Motor neuron (in vitro differentiated cells): Measurements from ENCODE around the gene IFI6. TPM values are rescaled to one million over a fixed set of nuclear protein-coding genes. Genes with fewer than 3 reads are reported as not detected.
"Not testable (repeated sequence)": the region's sequence is repeated elsewhere in the genome, so short reads cannot be mapped to it uniquely, and the experiment has no call there.

Experiments
- ATAC-seq, 8 experiments: fragments of 200-7000 bp; cut with Tn5 transposase; replicated peaks in 6 of 8; 2 replicates each; pipeline ENCODE4 v1.8.0; 2021; ENCODE audit warnings: mild to moderate bottlenecking in 8 of 8, moderate library complexity in 8 of 8
- H3K27ac ChIP-seq, 2 donors: fragments of 250-450 bp; sonication (Bioruptor Pico); 2 replicates each; pipeline ENCODE4 v1.9.0; 2021; ENCODE audit warnings: antibody characterized with exemption in 2 of 2, mild to moderate bottlenecking in 2 of 2, moderate library complexity in 1 of 2
- H3K4me1 ChIP-seq, 2 donors: fragments of 250-450 bp; sonication (Bioruptor Pico); replicated peaks in 1 of 2; 2 replicates each; pipeline ENCODE4 v1.6.1; 2021; ENCODE audit warnings: antibody characterized with exemption in 2 of 2, mild to moderate bottlenecking in 2 of 2, moderate library complexity in 1 of 2
- H3K4me3 ChIP-seq, 5 donors: fragments of 250-450 bp; sonication (Bioruptor Pico); 2 replicates each; pipeline ENCODE4 v1.9.0; 2021; ENCODE audit warnings: antibody characterized with exemption in 5 of 5, mild to moderate bottlenecking in 5 of 5, moderate library complexity in 4 of 5
- WGBS, 10 experiments: fragments of 450-650 bp; shearing (Covaris generic); methylation state at CpG; one replicate each; pipeline ENCODE4 v1.0.0; 2022; 5-methylcytosine and 5-hydroxymethylcytosine counted together
- in situ Hi-C, 9 experiments: fragments of 400-800 bp; cut with MboI; loops; one replicate each; pipeline ENCODE4 v1.15.0; 2021; ENCODE audit warnings: low sequenced_read_pairs in 9 of 9, low pct_unique_long_range_greater_than_20kb in 2 of 9; ENCODE audit not compliant: unreplicated experiment in 9 of 9
- total RNA-seq, 8 experiments: library from RNA; unstranded; fragments of 300-600 nt; gene quantifications; 2 replicates each; pipeline versions ENCODE4 v1.2.3 to v1.2.4, GENCODE V29; 2022

Gene IFI6
- total RNA-seq, 8 experiments from 2014 or later, result 7.4 to 3,288 (median 15.3) TPM

- no peak overlapping the region for H3K4me3 ChIP-seq
- peak in 2 of 8 experiments; percentile 11 to 16 for ATAC-seq
- H3K4me1 ChIP-seq, result peaks cover 10 to 14% of the 10 kb centered on the region in 2 donors
- 33 to 87% (median 59%) methylated on average over 1 to 5 of the region's 5 CpGs; no CpG with 5 or more reads in 4 of the 10 experiments for WGBS, 10 experiments
- in situ Hi-C loops, result loop anchor here in 1 of 9 experiments (25.0 kb wide), 1 partner anchor 219 kb away; no protein-coding TSS in a partner anchor
- no peak overlapping the region for H3K27ac ChIP-seq
These were observed 41.0 kb downstream of the IFI6 start for GRCh38 chr1:27630859-27631491.

GRCh38 chr1:27628712-27629111 is 43.3 kb downstream of the IFI6 start:
- in situ Hi-C loops, result loop anchor here in 1 of 9 experiments (25.0 kb wide), 1 partner anchor 216 kb away; no protein-coding TSS in a partner anchor
- Histone ChIP-seq H3K4me3 (no peak overlapping the region), H3K27ac (no peak overlapping the region), H3K4me1 (peaks cover 19 to 21% of the 10 kb centered on the region in 2 donors)
- peak in 1 of 8 experiments; percentile 12 for ATAC-seq
- 43 to 90% (median 62%) methylated on average over 1 to 3 of the region's 3 CpGs; no CpG with 5 or more reads in 2 of the 10 experiments for WGBS, 10 experiments

- not testable (repeated sequence) for H3K27ac ChIP-seq, H3K4me3 ChIP-seq, ATAC-seq
- peaks cover 19 to 23% of the 10 kb centered on the region in 2 donors for H3K4me1 ChIP-seq
- WGBS, 10 experiments, result 43 to 100% (median 92%) methylated on average over 1 to 4 of the region's 4 CpGs; no CpG with 5 or more reads in 2 of the 10 experiments
- in situ Hi-C loops, result loop anchor here in 1 of 9 experiments (25.0 kb wide), 1 partner anchor 215 kb away; no protein-coding TSS in a partner anchor
These were observed 44.3 kb downstream of the IFI6 start for GRCh38 chr1:27627733-27628132.

GRCh38 chr1:27627061-27627460 is 44.9 kb downstream of the IFI6 start:
- Histone ChIP-seq H3K4me3 (no peak overlapping the region), H3K4me1 (peaks cover 19 to 26% of the 10 kb centered on the region in 2 donors), H3K27ac (no peak overlapping the region)
- ATAC-seq, result no peak
- in situ Hi-C loops, result loop anchor here in 1 of 9 experiments (25.0 kb wide), 1 partner anchor 215 kb away; no protein-coding TSS in a partner anchor
- WGBS, 10 experiments, result 60 to 100% (median 93%) methylated on average over 1 to 4 of the region's 5 CpGs; no CpG with 5 or more reads in 4 of the 10 experiments

GRCh38 chr1:27626031-27626935 is 45.7 kb downstream of the IFI6 start:
- 43 to 100% (median 89%) methylated on average over 1 to 8 of the region's 11 CpGs; no CpG with 5 or more reads in 2 of the 10 experiments for WGBS, 10 experiments
- in situ Hi-C loops, result loop anchor here in 1 of 9 experiments (25.0 kb wide), 1 partner anchor 214 kb away; no protein-coding TSS in a partner anchor

GRCh38 chr1:27624467-27625178 is 47.4 kb downstream of the IFI6 start:
- Histone ChIP-seq H3K27ac (peak overlapping the region in 1 of 2 donors; percentile 6), H3K4me3 (no peak overlapping the region), H3K4me1 (peaks cover 19 to 26% of the 10 kb centered on the region in 2 donors)
- ATAC-seq, result peak in 5 of 8 experiments; percentile 71 to 82 (median 72)
- in situ Hi-C loops, result loop anchor here in 5 of 9 experiments (25.0 kb wide), 4 partner anchors 212 to 587 kb away; partner anchors contain the start of genes TMEM222 (in 3 of the 5), CD164L2 (in 2 of the 5) and GPR3 (in 2 of the 5)
- 50 to 100% (median 93%) methylated on average over 1 to 7 of the region's 7 CpGs; no CpG with 5 or more reads in 3 of the 10 experiments for WGBS, 10 experiments

More at GRCh38 chr1:27626031-27626935, 45.7 kb downstream of the IFI6 start:
- H3K27ac ChIP-seq, result no peak overlapping the region
- ATAC-seq, result no peak
- peaks cover 19 to 26% of the 10 kb centered on the region in 2 donors for H3K4me1 ChIP-seq
- no peak overlapping the region for H3K4me3 ChIP-seq

- in situ Hi-C loops, result loop anchor here in 5 of 9 experiments (25.0 kb wide), 3 partner anchors 236 to 586 kb away; partner anchors contain the start of genes TMEM222 (in 3 of the 5), CD164L2 (in 2 of the 5) and GPR3 (in 2 of the 5)
These were observed 48.4 kb downstream of the IFI6 start for GRCh38 chr1:27623327-27624212.

GRCh38 chr1:27622828-27623227 is 49.2 kb downstream of the IFI6 start:
- in situ Hi-C loops, result loop anchor here in 5 of 9 experiments (25.0 kb wide), 3 partner anchors 236 to 586 kb away; partner anchors contain the start of genes TMEM222 (in 3 of the 5), CD164L2 (in 2 of the 5) and GPR3 (in 2 of the 5)
- peak in 2 of 8 experiments; percentile 26 to 40 for ATAC-seq
- 60 to 83% (median 70%) methylated on average over 1 to 4 of the region's 4 CpGs; no CpG with 5 or more reads in 4 of the 10 experiments for WGBS, 10 experiments
- Histone ChIP-seq H3K27ac (no peak overlapping the region), H3K4me1 (peaks cover 9 to 17% of the 10 kb centered on the region in 2 donors), H3K4me3 (no peak overlapping the region)

More at GRCh38 chr1:27623327-27624212, 48.4 kb downstream of the IFI6 start:
- 88 to 100% (median 93%) methylated on average over 2 to 8 of the region's 13 CpGs; no CpG with 5 or more reads in 3 of the 10 experiments for WGBS, 10 experiments
- Histone ChIP-seq H3K27ac (no peak overlapping the region), H3K4me3 (no peak overlapping the region), H3K4me1 (peaks cover 9 to 18% of the 10 kb centered on the region in 2 donors)
- no peak for ATAC-seq

- Histone ChIP-seq H3K4me3 (no peak overlapping the region), H3K27ac (no peak overlapping the region), H3K4me1 (peaks cover 9 to 17% of the 10 kb centered on the region in 2 donors)
- WGBS, 10 experiments, result 55 to 90% (median 82%) methylated on average over 1 to 7 of the region's 7 CpGs; no CpG with 5 or more reads in 2 of the 10 experiments
- no peak for ATAC-seq
- in situ Hi-C loops, result loop anchor here in 5 of 9 experiments (25.0 kb wide), 3 partner anchors 234 to 584 kb away; partner anchors contain the start of genes TMEM222 (in 3 of the 5), CD164L2 (in 2 of the 5) and GPR3 (in 2 of the 5)
These were observed 50.7 kb downstream of the IFI6 start for GRCh38 chr1:27621051-27621920.

GRCh38 chr1:27619782-27620438 is 52.1 kb downstream of the IFI6 start:
- not testable (repeated sequence) for H3K27ac ChIP-seq, ATAC-seq, H3K4me3 ChIP-seq
- H3K4me1 ChIP-seq, result peaks cover 6 to 13% of the 10 kb centered on the region in 2 donors
- in situ Hi-C loops, result loop anchor here in 5 of 9 experiments (10.0 to 25.0 kb wide), 4 partner anchors 45 to 583 kb away; partner anchors contain the start of genes TMEM222 (in 3 of the 5), CD164L2 (in 2 of the 5) and GPR3 (in 2 of the 5)
- 55 to 100% (median 93%) methylated on average over 1 to 7 of the region's 7 CpGs; no CpG with 5 or more reads in 1 of the 10 experiments for WGBS, 10 experiments
